HepG2 (cell line): ENCODE measurements around the gene SWI5. TPM values are rescaled to one million over a fixed set of nuclear protein-coding genes. Genes with fewer than 3 reads are reported as not detected.

Experiments used
- ATAC-seq: fragments of 200-7000 bp; cut with Tn5 transposase; 3 replicates; pipeline ENCODE4 v1.9.1; 2020; ENCODE audit warnings: mild to moderate bottlenecking, moderate library complexity
- BruUV-seq: library from RNA; stranded (reverse); fragments of 400-500 nt; replicated peaks from 2 replicates; lab custom pipeline; 2021; lab: Mats Ljungman, UMichigan
- CTCF ChIA-PET: fragments of 300-600 bp; formaldehyde crosslinking; extraction: SDS; loops from one replicate; lab custom pipeline; 2021; ENCODE audit warnings: low total read pairs, inconsistent platforms, low intra/inter-chr PET ratio; lab: Yijun Ruan, JAX
- POLR2A ChIA-PET: fragments of 350-600 bp; sonication (Branson Sonifier 250); formaldehyde crosslinking; loops from one replicate; lab custom pipeline; 2020; ENCODE audit warnings: antibody characterized with exemption, inconsistent platforms; lab: Yijun Ruan, JAX
- DNase-seq: peaks from one replicate; pipeline ENCODE4 v3.0.0-alpha.2; 2015; ENCODE audit warnings: low spot score
- FAIRE-seq: peaks from 3 replicates; lab custom pipeline; 2011; peaks lifted over from hg19 to GRCh38; lab: Jason Lieb, UNC
- H2AFZ ChIP-seq: one replicate; pipeline ENCODE4 v1.6.1; 2011; ENCODE audit warnings: low read length, inconsistent platforms
- H3K27ac ChIP-seq: fragments of 300-600 bp; 3 replicates; pipeline ENCODE4 v1.8.0; 2011; ENCODE audit warnings: mixed run types, mild to moderate bottlenecking, mixed read lengths, low read length, inconsistent platforms; ENCODE audit not compliant: insufficient read depth; ENCODE audit errors: extremely low read length
- H3K27me3 ChIP-seq, 2 experiments: fragments of 200-600 bp in 1 of 2; 2 replicates in 1 of 2; 3 replicates in 1 of 2; pipeline versions ENCODE4 v1.6.0 to v1.8.0; 2011; ENCODE audit warnings: low read length in 2 of 2, mild to moderate bottlenecking in 2 of 2, moderate library complexity in 2 of 2, inconsistent platforms in 1 of 2; ENCODE audit not compliant: insufficient read depth in 2 of 2, control insufficient read depth in 1 of 2
- H3K36me3 ChIP-seq, 2 experiments: fragments of 200-600 bp in 1 of 2; replicated peaks in 1 of 2; 2 replicates in 1 of 2; 3 replicates in 1 of 2; pipeline versions ENCODE4 v1.5.1 to v1.8.0; 2011; ENCODE audit warnings: low read length in 2 of 2, inconsistent platforms in 1 of 2; ENCODE audit not compliant: insufficient read depth in 2 of 2, control insufficient read depth in 1 of 2
- H3K4me1 ChIP-seq: 2 replicates; pipeline ENCODE4 v1.5.1; 2012; ENCODE audit warnings: low read length, inconsistent platforms; ENCODE audit not compliant: insufficient read depth
- H3K4me2 ChIP-seq: 2 replicates; pipeline ENCODE4 v1.6.0; 2011; ENCODE audit warnings: low read depth, low read length, inconsistent platforms
- H3K4me3 ChIP-seq, 3 experiments: fragments of 200-600 bp in 1 of 3; sonication (generic), shearing (Covaris generic) in 1 of 3; replicated peaks in 1 of 3; 2 replicates each; pipeline ENCODE4 v1.5.1; 2011 to 2016; ENCODE audit warnings: low read length in 3 of 3, inconsistent platforms in 2 of 3, low read depth in 2 of 3, mild to moderate bottlenecking in 2 of 3, control low read depth in 1 of 3, mixed read lengths in 1 of 3; ENCODE audit not compliant: insufficient read depth in 1 of 3
- H3K79me2 ChIP-seq: one replicate; pipeline ENCODE4 v1.6.1; 2011; ENCODE audit warnings: low read length, inconsistent platforms; ENCODE audit not compliant: insufficient read depth
- H3K9ac ChIP-seq: 2 replicates; pipeline ENCODE4 v1.6.0; 2011; ENCODE audit warnings: mild to moderate bottlenecking, low read depth, low read length, inconsistent platforms; ENCODE audit not compliant: insufficient read depth
- H3K9me3 ChIP-seq: 2 replicates; pipeline ENCODE4 v1.5.1; 2012; ENCODE audit warnings: mild to moderate bottlenecking, low read length
- H4K20me1 ChIP-seq: 2 replicates; pipeline ENCODE4 v1.6.0; 2011; ENCODE audit warnings: inconsistent platforms, mild to moderate bottlenecking, low read length, moderate library complexity; ENCODE audit not compliant: insufficient read depth
- SOX5 ChIP-seq: IDR thresholded peaks from 2 replicates; pipeline ENCODE4 v1.6.1; 2016; ENCODE audit warnings: borderline replicate concordance
- ZNF468 ChIP-seq: sonication (generic); formaldehyde crosslinking; IDR thresholded peaks from 2 replicates; pipeline ENCODE4 v1.8.0; 2022; ENCODE audit warnings: mild to moderate bottlenecking, moderate library complexity, missing genetic modification reagents
- ZNF703 ChIP-seq: sonication (generic); formaldehyde crosslinking; IDR thresholded peaks from 2 replicates; pipeline ENCODE4 v1.5.1; 2020; ENCODE audit warnings: missing genetic modification reagents, mild to moderate bottlenecking, moderate library complexity, borderline replicate concordance
- WGBS: methylation state at CpG from one replicate; pipeline ENCODE4 v1.1.6; 2017; ENCODE audit warnings: low lambda C conversion rate; 5-methylcytosine and 5-hydroxymethylcytosine counted together
- in situ Hi-C: cut with HindIII; loops from 2 replicates; pipeline ENCODE4 v1.10.0; 2017; ENCODE audit warnings: low pct_unique_long_range_greater_than_20kb; ENCODE audit not compliant: extremely low pct_ligation_motif_present
- intact Hi-C: fragments of 100-400 bp; cut with micrococcal nuclease; formaldehyde crosslinking; loops from one replicate; pipeline ENCODE4 v1.10.0; 2022; ENCODE audit not compliant: unreplicated experiment
- polyA plus RNA-seq, 8 experiments: library from polyadenylated mRNA; depleted of rRNA in 3 of 8; stranded (reverse) in 7 of 8; unstranded in 1 of 8; fragments of >200 nt; fragmentation: Illumina TruSeq in 4 of 8; extraction: Trizol in 4 of 8; gene quantifications; 2 replicates each; pipeline versions ENCODE4 v1.2.1 to v1.2.3, GENCODE V29; 2011 to 2016; ENCODE audit warnings: low read depth in 4 of 8, missing spikeins in 1 of 8, mixed read lengths in 1 of 8; ENCODE audit not compliant: insufficient read depth in 1 of 8
- total RNA-seq, 5 experiments: library from RNA; depleted of rRNA; stranded (reverse); fragments of >200 nt; fragmentation: Illumina TruSeq; extraction: Trizol; gene quantifications; 2 replicates each; pipeline ENCODE4 v1.2.3, GENCODE V29; 2016; ENCODE audit warnings: low read depth in 1 of 5
- TF ChIP-seq, protein P1 (sequence below): sonication (generic); formaldehyde crosslinking; conservative IDR thresholded peaks from 2 replicates; pipeline ENCODE4 v1.8.1; 2023; ENCODE audit warnings: missing genetic modification reagents
- TF ChIP-seq, protein P2 (sequence below): sonication (generic); formaldehyde crosslinking; IDR thresholded peaks from 2 replicates; pipeline ENCODE4 v1.4.0; 2020; ENCODE audit warnings: missing genetic modification reagents

SWI5 gene
- total and polyA plus RNA-seq, 2 of the 13 experiments (the other 11 are each of a cell fraction or from before 2014, with no cell fraction given) = 39.2 to 41.0 TPM

DNA sequence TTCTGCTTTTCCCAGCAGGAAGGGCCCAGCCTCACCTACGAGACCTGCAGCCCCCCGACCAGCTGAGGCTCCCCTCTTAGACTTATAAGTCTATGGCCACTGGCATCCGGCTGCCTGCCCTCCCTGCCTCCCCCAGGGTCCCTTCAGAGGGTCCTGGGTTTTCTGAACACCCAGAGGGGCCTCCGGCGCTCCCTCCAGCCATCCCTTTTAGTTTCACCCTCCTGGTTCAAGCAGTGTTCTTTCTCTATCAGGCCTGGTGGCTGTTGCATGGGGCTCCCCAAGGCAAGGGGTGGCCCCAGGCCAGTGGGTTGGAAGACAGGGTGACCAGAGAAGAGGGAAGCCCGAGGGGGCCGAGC is 22.1 kb upstream of the SWI5 start:
- FAIRE-seq = no peak
- no peaks in the 10 kb centered on the region for H4K20me1 ChIP-seq
- H3K4me1 ChIP-seq = peaks cover 21% of the 10 kb centered on the region
- ChIA-PET POLR2A (interaction anchor here (2.6 kb wide), 1 partner anchor 22 kb away, joined by 9 read pairs; the partner anchor contains the start of genes GOLGA2 and SWI5), CTCF (no interaction called here)
- no peaks in the 10 kb centered on the region for H3K9me3 ChIP-seq
- no peak overlapping the region for H3K27ac ChIP-seq
- intact Hi-C loops = no loop called here
- H3K4me3 ChIP-seq = peak overlapping the region in 1 of 3 experiments; percentile 33; a peak in 1 of 6 replicates
- no peaks in the 10 kb centered on the region; a peak in 1 of 5 replicates for H3K27me3 ChIP-seq
- peaks cover 14 to 22% of the 10 kb centered on the region in 2 experiments; a peak in 4 of 5 replicates for H3K36me3 ChIP-seq
- DNase-seq = no peak
- peak overlapping the region; percentile 58 for H3K4me2 ChIP-seq
- no peaks in the 10 kb centered on the region for H3K79me2 ChIP-seq
- no peak for ATAC-seq
- no TSS peak for BruUV-seq
- no peak overlapping the region for H2AFZ ChIP-seq
- TF ChIP-seq ZNF703 (CRISPR knock-in tag) = no peak
- TF ChIP-seq, protein P1, sequence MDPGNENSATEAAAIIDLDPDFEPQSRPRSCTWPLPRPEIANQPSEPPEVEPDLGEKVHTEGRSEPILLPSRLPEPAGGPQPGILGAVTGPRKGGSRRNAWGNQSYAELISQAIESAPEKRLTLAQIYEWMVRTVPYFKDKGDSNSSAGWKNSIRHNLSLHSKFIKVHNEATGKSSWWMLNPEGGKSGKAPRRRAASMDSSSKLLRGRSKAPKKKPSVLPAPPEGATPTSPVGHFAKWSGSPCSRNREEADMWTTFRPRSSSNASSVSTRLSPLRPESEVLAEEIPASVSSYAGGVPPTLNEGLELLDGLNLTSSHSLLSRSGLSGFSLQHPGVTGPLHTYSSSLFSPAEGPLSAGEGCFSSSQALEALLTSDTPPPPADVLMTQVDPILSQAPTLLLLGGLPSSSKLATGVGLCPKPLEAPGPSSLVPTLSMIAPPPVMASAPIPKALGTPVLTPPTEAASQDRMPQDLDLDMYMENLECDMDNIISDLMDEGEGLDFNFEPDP (CRISPR knock-in tag) = no peak
- H3K9ac ChIP-seq = no peak overlapping the region
- WGBS = 56% methylated on average over 5 of the region's 7 CpGs
- in situ Hi-C loops = no loop called here

DNA sequence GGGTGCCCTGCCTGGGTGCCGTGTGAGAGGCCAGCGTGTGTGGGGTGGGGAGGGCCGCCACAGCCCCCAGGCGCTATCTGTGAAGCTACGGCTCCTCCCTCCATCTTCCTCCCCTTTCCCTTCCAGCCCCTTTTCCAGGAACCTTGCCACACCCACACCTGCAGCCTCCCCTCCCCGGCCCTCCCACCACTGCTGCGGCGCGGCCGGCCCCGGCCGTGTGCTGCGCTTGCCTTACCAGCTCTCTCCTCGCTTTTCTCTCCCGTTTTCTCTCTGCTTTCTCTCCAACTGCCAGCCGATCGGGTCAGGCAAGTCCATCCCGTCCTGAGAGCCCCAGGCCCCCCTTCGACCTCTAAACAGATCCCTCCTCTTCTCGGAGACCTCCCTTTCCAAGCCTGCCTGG is 21.7 kb upstream of the SWI5 start:
- 89% methylated on average over 20 of the region's 20 CpGs for WGBS
- Histone ChIP-seq H3K27me3 (no peaks in the 10 kb centered on the region; a peak in 1 of 5 replicates), H3K27ac (no peak overlapping the region), H3K4me1 (peaks cover 19% of the 10 kb centered on the region), H3K36me3 (peaks cover 17 to 26% of the 10 kb centered on the region in 2 experiments; a peak in 4 of 5 replicates), H3K9me3 (no peaks in the 10 kb centered on the region), H3K4me3 (no peak overlapping the region), H4K20me1 (no peaks in the 10 kb centered on the region), H3K79me2 (no peaks in the 10 kb centered on the region), H2AFZ (no peak overlapping the region), H3K4me2 (no peak overlapping the region), H3K9ac (no peak overlapping the region)
- ATAC-seq (no peak), FAIRE-seq (no peak), DNase-seq (no peak)
- BruUV-seq = no TSS peak
- TF ChIP-seq, protein P2, sequence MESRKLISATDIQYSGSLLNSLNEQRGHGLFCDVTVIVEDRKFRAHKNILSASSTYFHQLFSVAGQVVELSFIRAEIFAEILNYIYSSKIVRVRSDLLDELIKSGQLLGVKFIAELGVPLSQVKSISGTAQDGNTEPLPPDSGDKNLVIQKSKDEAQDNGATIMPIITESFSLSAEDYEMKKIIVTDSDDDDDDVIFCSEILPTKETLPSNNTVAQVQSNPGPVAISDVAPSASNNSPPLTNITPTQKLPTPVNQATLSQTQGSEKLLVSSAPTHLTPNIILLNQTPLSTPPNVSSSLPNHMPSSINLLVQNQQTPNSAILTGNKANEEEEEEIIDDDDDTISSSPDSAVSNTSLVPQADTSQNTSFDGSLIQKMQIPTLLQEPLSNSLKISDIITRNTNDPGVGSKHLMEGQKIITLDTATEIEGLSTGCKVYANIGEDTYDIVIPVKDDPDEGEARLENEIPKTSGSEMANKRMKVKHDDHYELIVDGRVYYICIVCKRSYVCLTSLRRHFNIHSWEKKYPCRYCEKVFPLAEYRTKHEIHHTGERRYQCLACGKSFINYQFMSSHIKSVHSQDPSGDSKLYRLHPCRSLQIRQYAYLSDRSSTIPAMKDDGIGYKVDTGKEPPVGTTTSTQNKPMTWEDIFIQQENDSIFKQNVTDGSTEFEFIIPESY (CRISPR knock-in tag) = 0 out of 2 replicates have a peak, but pooled peaks have one; percentile 18
- TF ChIP-seq SOX5 (CRISPR knock-in tag) (no peak), ZNF468 (CRISPR knock-in tag) (0 out of 2 replicates have a peak, but pooled peaks have one; percentile 6)
- in situ Hi-C loops = no loop called here
- ChIA-PET CTCF (no interaction called here), POLR2A (interaction anchor here (2.6 kb wide), 1 partner anchor 22 kb away, joined by 9 read pairs; the partner anchor contains the start of genes GOLGA2 and SWI5)
- intact Hi-C loops = no loop called here
